NB4 (cell line): Measurements from ENCODE around the gene SH2D7.

Experiments
- DNase-seq: peaks from one replicate; pipeline ENCODE4 v3.0.0; 2010; ENCODE audit warnings: low read depth
- H3K4me3 ChIP-seq: one replicate; pipeline ENCODE4 v1.5.1; 2011; ENCODE audit warnings: mild to moderate bottlenecking, low read depth, low read length, moderate library complexity
- MYC ChIP-seq: IDR thresholded peaks from 2 replicates; pipeline ENCODE4 v1.6.1; 2011; ENCODE audit warnings: low read depth, low read length
- POLR2A ChIP-seq: IDR thresholded peaks from 2 replicates; pipeline ENCODE4 v1.6.1; 2011; ENCODE audit warnings: mild to moderate bottlenecking; ENCODE audit not compliant: insufficient read length; ENCODE audit errors: extremely low read depth
- TF ChIP-seq, protein P1 (sequence below): IDR thresholded peaks from one replicate; pipeline ENCODE4 v1.5.1; 2012; ENCODE audit warnings: low read depth, low read length
- TF ChIP-seq, protein P2 (sequence below): IDR thresholded peaks from 2 replicates; pipeline ENCODE4 v1.6.1; 2011; ENCODE audit warnings: low read depth, low read length

SH2D7 gene

DNA sequence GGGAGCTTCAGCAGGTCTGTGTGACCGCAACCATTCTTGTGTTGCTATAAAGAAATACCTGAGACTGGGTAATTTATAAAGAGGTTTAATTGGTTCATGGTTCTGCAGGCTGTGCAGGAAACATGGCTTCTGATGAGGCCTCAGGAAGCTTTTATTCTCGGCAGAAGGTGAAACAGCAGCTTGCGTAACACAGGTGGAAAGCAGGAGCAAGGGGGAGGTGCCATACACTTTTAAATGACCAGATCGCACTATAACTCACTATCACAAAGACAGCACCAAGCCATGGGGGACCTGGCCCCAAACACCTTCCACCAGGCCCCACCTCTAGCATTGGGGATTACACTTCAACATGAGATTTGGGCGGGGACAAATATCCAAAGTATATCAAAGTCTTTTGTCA lies 47.2 kb downstream of the SH2D7 start:
- DNase-seq, result no peak

DNA sequence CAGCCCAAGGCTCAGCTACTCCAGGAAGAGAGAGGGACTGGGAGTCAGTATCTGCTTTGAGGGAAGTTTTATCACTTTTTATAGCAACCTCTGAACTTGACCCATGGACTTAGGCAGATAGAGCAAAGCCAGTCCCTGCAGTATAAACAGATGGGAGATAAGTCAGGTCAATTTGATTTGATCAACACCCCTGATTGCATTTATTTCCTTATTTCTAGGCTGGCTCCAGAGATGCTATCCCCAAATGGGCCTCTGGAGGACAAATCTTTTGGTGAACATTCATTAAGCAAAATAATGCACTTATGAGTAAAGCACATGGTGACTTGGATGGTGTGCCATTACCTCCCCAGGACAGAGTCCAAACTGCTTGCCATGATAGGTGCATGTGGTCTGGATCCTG lies 47.9 kb downstream of the SH2D7 start:
- no peak for DNase-seq

More for the DNA sequence above, 47.2 kb downstream of the SH2D7 start:
- TF ChIP-seq, protein P1, sequence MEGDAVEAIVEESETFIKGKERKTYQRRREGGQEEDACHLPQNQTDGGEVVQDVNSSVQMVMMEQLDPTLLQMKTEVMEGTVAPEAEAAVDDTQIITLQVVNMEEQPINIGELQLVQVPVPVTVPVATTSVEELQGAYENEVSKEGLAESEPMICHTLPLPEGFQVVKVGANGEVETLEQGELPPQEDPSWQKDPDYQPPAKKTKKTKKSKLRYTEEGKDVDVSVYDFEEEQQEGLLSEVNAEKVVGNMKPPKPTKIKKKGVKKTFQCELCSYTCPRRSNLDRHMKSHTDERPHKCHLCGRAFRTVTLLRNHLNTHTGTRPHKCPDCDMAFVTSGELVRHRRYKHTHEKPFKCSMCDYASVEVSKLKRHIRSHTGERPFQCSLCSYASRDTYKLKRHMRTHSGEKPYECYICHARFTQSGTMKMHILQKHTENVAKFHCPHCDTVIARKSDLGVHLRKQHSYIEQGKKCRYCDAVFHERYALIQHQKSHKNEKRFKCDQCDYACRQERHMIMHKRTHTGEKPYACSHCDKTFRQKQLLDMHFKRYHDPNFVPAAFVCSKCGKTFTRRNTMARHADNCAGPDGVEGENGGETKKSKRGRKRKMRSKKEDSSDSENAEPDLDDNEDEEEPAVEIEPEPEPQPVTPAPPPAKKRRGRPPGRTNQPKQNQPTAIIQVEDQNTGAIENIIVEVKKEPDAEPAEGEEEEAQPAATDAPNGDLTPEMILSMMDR, result no peak
- TF ChIP-seq POLR2A (no peak), MYC (no peak)
- TF ChIP-seq, protein P2, sequence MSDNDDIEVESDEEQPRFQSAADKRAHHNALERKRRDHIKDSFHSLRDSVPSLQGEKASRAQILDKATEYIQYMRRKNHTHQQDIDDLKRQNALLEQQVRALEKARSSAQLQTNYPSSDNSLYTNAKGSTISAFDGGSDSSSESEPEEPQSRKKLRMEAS, result no peak
- no peak overlapping the region for H3K4me3 ChIP-seq

DNA sequence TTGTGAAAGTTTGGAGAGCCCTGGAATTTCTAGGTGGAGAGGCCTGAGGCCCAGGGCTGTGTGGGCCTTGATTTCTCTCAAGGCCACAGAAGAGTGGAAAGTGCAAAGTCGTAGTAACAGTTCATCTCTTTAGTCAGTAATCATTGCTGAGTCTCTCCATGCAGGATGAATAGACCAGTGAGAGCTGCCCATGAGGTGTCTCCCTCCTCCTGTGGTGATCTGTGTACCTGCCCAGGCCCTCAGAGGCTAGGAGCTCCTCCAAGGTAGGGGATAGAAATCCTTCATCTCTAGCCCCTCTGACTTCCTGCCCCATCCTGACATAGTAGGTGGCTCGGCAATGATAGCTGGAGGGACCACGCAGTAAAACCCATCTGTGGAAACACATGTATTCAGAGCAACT lies 50.0 kb downstream of the SH2D7 start:
- no peak overlapping the region for H3K4me3 ChIP-seq
- TF ChIP-seq, protein P1, result no peak
- TF ChIP-seq, protein P2, result no peak
- no peak for TF ChIP-seq POLR2A
- TF ChIP-seq MYC, result no peak
- no peak for DNase-seq

More for the DNA sequence above, 47.9 kb downstream of the SH2D7 start:
- H3K4me3 ChIP-seq, result no peak overlapping the region
- TF ChIP-seq, protein P1, result no peak
- TF ChIP-seq MYC (no peak), POLR2A (no peak)
- TF ChIP-seq, protein P2, result no peak

DNA sequence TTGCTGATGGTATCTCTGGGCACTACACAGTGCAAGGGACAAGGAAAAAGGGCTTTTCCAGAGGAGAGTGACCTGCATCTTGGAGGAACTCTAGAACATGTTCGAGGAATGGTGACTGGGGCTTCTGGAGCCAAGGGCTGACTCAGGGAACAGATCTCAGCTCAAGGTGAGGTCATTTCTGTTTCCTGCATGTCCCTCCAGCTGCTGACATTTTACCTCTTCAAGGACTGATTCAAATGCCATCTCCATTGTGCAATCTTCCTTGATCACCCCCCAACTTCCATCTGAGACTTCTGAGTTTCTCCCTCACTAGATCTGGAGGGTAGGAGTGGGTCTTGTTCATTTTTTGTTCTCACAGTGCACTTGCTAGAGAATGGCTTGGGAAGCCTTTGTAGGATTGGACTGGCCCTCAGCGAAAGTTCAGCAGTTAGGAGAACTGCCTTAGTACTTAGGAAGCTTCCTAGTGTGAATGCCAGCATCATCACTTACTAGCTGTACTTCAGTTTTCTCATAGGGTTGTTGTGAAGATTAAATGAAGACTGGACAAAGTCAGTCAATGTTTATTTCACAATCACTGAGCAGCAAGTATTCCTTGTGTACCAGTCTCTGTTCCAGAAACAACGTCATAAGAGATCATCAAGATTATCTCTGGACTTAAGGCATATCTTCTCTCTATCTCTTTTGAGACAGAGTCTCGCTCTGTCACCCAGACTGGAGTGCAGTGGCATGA lies 54.2 kb downstream of the SH2D7 start:
- TF ChIP-seq, protein P2, result no peak
- TF ChIP-seq MYC (no peak), POLR2A (no peak)
- TF ChIP-seq, protein P1, result no peak
- DNase-seq, result peak; percentile 43
- H3K4me3 ChIP-seq, result no peak overlapping the region

DNA sequence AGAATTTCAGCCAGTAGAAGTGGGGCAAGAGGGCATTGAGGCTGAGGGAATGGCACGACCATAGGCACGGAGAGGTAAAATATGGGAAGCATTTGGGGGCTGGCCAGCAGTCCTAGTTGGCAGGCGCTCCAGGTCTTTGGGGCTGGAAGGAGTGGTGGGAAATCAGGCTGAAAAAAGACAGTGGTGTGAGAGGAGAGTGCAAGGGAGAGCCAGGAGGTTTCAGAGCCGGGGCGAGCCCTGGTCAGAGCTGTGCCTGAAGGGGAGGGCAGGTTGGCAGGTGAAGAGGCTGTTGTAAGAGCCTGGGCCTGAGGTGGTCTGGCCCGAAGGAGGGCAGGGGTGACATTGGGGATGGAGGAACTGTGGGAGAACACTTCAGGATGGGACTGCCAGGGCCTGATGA lies 55.2 kb downstream of the SH2D7 start:
- DNase-seq, result no peak
- TF ChIP-seq POLR2A (no peak), MYC (no peak)
- TF ChIP-seq, protein P2, result no peak
- TF ChIP-seq, protein P1, result no peak
- H3K4me3 ChIP-seq, result no peak overlapping the region
